GM19035 (cell line): ENCODE data around the gene XRCC4.

Source experiments
- ATAC-seq: cut with Tn5 transposase; IDR thresholded peaks from one replicate; pipeline ENCODE4 v1.9.1; 2021; ENCODE audit not compliant: unreplicated experiment

The XRCC4 gene

DNA sequence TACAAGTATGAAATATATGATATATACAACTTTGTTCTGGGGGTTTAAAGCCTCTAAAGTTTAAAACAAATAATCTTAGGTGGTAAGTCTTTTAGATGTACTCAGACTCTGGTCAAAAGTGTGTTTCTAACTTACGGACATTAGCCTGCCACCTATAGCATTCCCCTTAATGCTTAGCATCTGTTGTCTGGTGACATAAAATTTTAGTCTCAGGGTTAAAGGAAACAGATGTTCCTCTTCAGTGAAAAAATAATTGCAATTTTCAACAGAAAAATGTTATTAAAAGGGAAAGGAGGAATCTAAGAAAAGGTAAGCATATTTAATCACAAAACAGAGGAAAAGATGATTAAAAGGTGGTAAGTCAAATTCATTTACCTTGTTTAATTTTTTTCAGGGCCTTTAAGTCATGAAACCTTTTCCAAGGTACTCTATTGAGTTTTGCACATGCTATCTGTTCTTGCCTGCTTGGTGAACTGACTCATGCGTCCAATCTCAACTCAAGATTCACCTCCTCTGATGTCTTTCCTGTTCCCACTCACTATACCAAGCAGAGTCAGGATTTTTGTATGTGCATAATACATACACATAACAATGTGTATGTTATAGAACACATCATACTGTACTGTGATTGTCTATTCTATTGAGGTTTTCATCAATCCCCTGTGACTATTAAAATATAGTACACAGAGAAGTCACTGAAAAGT is 8.1 kb upstream of the XRCC4 start:
- no peak for ATAC-seq

DNA sequence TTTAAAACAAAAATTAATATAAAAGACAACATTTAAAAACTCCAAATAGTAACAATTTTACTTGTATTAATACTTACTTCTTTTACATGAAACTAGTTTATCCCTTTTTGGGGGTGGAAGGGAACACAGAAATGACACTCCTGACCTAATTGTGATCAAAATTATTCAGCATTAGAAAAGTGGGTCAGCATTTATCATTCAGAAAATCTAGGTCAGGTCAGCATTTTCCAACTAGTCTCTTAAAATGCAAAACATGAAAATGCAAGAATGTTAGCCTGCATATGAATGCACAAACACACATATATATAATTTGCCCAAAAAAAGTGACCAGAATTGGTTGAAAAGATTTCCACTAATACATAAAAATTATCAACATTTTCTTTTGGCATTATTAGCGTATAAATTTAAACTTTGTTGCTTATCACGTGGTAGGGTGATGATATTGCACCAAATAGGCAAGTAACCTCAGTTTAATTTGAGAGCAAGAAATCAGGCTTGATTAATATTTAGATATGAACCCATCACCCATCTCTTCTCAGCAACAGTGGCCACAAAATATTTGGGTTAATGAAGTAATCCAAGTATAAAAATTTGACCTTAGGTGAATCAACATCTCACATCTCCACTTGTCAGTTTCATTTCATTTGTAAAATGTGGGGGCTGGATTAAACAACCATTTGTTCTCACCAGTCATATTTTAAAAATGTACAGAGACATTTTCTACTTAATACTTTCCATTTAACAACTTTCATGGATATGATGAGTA is 5.9 kb upstream of the XRCC4 start:
- ATAC-seq = no peak

DNA sequence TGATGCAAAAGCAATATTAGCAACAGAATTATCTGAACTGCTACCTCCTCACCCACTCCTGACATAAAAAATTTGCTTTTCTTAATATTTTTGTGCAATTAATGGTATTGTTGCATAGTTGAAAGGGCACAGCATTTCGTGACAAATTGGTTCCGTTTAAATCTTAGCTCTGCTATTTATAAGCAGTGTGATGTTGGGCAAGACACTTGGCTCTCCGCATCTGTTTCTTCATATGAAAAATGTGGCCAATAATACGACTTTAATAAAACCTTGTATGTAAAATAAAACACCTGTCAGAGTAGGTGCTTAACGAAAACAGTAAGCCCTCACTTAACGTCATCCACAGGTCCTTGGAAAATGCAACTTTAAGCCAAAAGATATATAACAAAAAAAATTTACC is 4.4 kb upstream of the XRCC4 start:
- ATAC-seq = no peak

DNA sequence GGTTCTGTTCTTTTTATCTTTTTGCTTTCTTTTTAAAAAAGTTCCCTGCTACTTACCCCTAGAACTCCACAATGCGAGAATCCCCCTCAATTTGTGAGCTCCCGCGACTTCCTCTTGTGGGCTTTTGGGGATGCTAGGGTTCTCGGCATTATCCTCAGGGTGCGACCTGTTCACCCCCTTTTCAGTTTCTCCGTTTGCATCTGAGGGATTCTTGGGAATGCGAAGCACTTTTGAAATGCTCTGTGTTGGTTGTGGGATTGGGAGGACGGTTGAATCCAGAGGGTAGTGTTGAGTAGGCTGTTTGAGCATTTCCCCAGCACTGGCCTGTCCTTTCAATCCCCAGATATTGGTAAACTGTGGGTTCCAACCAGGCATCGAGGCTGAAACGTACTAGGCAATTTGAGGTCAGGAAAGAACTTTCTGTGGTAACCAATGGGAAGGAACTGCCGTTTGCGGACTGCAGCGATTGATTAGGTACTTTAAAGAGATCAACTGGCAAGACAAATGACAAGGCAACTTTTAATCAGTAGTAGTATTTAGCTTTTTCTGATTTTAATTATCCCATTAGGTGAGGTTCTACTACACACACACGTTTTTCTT is 415 bp downstream of the XRCC4 start:
- peak; percentile 9 for ATAC-seq

DNA sequence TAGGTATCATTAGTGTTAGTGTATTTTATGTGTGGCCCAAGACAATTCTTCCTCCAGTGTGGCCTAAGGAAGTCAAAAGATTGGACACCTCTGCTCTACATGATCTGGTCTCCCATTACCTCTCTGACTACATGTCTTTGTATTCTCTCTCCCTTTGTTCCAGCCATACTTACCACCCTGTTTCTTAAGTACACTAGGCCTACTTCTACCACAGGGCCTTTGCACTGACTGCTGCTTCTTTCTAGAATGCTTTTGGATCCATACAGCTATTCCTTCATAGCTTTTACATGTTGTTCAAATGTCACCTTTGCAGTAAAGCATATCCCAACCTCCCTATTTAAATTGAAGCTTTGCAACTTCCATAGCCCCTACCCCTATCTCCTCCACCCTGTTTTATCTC is 5.4 kb downstream of the XRCC4 start:
- no peak for ATAC-seq

DNA sequence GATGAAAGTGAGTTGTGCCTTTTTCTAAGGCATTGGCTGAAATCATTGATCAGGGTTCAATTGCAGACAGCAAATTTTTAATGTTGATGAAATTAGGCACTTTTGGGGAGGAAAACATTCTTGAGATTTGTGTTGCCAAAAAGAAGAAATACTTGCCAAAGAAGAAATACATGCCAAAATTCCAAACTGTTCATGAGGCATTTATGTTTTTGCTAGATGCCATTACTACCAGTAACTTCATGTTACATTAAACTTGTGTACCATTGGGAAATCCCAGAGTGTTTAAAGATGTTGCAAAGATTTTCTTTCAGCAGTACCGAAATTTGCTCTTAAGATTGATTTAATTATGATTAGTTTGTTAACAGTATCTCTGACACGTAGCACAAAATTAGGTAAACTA is 7.0 kb downstream of the XRCC4 start:
- no peak for ATAC-seq

DNA sequence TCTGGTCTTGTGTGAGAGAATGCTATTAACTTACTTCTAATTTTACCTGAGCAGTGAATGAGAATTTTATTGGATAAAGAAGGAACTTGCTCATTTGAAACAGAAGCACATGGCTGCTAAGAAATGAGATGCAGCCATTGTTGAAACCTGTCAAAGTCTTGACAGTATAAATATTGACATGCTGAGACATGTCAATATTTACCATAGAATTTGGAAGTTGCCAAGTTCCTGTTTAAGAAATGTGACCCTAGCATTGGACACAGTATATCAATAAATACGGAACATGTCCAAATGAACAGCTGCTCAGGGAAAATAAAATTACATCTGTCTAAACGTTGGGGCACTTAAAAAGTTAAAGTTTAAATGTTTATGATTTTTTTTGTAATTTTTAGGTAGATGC is 7.8 kb downstream of the XRCC4 start:
- no peak for ATAC-seq

DNA sequence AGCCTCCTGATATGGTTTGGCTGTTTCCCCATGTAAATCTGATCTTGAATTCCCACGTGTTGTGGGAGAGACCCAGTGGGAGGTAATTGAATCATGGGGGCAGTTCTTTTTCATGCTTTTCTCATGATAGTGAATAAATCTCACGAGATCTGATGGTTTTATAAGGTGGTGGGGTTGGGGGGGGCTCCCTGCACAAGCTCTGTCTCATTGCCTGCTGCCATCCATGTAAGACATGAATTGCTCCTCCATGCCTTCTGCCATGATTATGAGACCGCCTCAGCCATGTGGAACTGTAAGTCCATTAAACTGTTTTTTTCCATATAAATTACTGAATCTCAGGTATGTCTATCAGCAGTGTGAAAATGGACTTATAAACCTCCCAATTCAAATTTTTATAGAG is 12.8 kb downstream of the XRCC4 start:
- ATAC-seq = no peak

DNA sequence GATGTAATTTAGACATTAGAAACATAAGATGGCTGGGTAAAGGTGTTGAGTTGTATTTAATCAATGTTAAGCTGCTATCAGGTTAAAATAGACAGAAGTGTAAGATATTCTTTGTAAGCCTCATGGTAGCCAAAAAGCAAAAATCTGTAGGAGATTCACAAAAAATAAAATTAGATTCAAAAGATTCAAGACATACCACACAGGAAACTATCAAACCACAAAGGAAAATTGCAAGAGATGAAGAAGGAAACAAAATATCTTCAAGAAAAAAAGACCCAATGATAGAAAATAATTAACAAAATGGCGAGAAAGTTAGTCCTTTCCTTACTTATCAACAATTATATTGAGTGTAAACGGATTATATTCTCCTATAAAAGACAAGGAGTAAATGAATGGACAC is 15.3 kb downstream of the XRCC4 start:
- no peak for ATAC-seq

DNA sequence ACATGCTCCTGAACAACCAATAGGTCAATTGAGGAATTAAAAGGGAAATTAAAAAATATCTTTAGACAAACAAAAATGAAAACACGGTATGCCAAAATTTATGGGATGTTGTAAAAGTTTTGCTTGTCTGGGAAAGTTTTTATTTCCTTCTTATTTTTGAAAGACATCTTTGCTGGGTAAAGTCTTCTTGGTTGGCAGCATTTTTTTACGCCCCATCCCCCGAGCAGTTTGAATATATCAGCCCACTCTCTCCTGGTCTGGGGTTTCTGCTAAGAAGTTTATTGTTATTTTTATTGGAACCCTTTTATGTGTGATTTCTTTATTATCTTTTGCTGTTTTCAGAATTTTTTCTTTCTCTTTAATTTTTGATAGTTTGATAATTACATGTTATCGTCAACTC is 16.3 kb downstream of the XRCC4 start:
- no peak for ATAC-seq

DNA sequence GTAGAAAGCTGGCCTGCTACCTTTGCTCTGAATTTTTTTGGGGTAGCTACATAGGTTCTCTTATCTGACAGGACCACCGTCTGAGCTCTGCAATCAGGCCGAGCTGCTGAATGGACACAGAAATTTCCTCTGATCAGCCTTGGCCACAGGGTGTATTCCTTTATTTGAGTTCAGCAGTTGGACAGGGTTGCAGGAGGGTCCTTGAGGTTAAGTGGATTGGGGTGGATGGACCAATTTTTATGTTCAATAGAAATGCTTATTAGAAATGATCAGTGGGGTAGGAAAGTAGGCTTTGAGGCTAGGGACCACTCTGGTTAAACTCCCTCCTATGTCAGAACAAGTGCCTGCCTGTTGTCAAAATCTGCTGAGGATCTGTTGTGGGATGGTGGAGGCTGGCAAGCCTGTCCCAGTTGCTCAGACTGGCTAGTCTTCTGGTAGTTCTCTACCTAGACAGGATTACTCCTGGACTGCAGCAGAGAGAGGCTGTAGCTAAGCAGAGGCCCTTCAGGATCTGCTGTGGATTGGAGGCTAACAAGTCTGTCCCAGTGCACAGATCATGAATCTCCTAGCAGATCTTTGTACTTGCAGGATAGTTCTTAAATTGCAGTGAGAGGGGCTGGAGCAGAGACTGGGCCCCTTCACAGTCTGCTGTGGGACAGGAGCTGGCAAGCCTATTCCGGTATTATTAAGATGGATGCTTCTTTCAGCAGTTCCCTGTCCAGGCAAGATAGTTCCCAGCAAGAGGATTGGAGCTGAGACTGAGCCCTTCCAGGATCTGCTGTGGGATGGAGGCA is 18.0 kb downstream of the XRCC4 start:
- no peak for ATAC-seq

DNA sequence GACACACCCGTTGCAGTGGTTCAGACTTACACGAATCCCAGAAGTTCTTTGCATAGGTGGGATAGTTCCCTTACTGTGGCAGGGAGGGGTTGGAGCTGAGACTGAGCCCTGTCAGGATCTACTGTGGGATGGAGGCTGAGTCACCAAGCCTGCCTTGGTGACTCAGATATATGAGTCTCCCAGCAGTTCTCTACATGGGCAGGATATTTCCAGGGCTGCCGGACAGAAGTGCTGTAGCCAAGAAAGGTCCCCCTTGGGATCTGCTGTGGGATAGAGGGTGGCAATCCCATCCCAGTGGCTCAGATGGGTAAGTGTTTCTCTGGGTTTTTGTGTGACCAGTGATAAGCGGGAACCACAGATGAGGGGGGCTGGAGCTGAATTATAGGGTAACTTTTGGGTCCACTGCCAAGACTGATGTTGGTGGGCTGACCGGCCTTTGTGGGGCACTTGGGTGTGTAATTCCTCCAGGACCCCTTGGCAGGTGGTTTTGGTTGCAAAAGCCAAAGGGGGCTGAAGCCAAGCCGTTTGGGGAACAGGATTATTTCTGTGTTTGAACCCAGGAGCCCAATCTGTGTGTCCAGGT is 18.7 kb downstream of the XRCC4 start:
- ATAC-seq = no peak

DNA sequence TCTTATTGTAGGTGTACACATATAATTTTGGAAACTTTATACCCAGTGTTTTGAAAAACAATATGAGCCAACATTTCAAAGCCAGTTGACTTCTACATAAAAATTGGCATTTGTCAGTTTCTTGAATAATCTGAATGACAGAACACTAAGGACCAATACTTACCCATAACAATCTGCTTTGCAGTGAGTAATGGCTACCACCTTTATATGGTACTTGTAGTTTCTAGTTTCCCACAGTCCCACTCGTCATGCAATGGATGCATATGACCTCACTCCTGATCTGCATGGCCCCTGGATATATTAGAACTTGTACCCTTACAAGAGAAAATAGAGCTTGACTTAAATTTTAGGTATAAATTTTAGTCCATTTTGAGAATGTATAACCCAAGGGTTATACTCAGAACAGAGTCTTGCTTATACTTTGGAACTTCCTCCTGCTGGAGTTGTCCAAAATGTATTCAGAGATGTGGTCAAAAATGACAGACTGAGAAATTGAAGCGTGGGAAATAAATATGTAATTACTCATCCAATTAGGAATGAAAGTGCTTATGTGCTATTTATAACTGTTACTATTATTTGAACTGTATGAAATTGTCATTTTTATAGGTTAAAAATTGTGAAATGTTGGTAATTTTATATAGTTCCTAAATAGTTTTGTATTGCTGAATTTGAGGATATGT is 19.5 kb downstream of the XRCC4 start:
- no peak for ATAC-seq

DNA sequence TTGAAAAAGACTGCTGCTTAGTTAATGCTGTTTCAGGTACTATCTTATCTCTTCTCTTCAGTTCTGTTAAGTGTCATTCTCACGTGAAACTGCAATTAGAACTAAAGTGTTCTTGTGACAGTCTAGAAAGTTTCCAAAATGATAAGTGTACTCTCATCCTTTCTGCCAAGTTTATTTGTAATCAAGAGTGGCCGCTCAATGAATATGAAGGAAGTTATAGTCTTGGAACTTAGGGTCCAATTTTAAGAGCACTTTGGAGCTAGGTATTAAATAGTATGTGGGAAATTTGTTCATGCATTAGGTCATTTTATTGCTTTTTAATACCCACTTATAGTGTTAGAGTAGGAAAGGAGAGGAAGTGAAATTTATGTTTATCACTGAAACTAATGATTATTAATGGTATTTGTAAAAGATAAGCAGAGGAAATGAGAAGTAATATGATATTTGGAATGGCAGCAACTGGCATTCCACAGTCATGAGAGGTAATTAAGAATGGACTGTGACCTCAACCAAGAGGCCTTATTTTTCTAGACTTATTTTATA is 20.4 kb downstream of the XRCC4 start:
- no peak for ATAC-seq

DNA sequence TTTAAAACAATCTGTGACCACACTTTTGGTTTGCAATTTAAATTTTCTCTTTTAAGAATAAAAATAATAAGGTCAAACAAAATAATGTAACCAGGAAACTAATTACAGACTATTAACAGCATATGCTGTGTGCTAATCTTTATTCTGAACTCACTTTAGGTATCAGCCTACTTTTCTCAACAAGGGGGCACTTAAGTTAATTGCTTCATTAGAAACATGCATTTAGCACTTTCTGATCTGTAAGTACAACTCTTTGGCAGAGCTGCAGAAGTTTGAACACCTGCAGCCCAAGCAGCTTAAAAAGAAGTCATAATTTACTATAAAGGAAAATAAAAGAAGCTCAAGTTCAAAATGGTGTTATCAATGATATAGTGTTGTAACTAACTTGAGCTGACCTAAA is 21.7 kb downstream of the XRCC4 start:
- no peak for ATAC-seq

DNA sequence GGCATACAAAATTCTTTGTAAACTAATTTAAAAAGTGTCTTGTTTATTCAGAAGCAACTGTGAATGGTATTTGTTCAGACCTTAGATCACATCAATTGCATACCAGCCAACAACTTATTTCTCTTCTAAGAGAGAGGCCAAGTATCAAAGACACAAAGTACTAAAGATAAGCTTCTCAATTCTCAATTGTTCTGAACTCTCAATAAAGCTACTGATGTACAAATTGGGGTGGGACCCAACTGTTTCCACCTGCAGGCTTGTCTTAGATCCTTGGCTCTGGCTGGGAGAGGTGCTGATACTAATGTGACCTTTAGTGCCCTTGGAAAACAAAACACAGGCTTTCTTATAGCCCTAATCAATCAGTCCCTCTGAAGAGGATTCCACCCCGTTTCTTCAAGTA is 22.1 kb downstream of the XRCC4 start:
- no peak for ATAC-seq

DNA sequence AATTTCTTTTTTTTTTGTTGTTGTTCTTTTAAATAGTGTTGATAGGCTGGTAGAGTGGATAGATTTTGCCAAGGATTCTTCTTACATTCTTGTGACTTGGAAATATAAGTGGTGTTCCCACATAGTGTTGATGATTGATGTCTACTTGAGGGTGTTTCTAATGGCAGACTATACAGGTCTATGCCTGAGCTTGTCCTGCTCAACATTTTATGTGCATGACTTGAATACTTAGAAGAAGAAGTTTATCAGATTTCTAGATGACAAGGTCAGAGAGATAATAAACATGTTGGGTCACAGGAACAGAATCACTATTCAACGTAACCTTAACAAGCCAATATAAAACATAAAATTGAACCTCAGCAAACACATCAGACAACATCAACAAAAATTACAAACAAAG is 24.2 kb downstream of the XRCC4 start:
- ATAC-seq = no peak

DNA sequence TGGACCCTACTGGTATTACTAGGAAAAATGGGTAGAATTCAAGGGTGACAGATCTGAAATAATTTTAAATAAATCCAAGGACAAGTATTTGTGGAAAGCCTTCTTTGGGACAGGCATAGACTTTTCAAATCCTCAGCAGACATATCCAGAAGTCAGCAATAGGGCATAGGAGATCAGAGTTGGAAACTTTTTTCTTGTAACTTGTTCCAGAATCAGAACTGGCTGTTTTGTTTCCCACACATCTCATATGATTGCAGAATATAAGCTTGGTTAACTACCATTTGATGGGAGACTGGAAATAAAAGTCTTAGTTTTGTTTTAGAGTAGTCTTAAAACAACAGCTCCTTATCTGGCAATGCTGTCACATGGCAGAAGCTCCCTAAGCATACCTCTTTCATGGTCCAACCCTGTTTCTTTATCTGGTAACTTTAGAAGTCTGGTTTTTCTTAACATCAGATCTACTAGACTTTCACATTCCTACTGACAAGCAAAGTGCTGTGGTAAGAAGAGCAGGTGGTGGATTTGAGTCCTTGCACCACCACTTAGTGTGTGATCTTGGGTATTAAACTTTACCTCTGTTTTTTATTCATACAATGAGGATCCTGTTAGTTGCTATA is 25.1 kb downstream of the XRCC4 start:
- ATAC-seq = no peak

DNA sequence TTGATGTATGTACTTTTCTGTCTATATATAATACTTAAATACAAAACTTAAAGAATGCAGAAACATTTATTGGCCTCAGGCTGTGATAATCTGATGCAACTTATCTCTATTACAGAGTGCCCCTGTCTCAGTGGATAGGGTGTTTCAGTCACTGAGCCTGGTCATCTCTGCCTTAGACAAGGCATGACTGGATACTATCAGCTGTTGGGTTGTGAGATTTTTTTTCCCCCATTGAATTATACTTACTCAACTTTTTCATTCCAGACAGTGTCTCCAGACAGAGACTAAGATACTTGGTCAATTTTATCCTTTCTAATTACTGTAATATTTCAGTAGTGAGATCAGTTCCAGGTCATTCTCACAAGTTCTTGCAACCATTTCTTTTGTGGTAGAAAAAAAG is 26.7 kb downstream of the XRCC4 start:
- ATAC-seq = no peak
